Measurements from ENCODE around the gene SLC16A4. TPM values are rescaled to one million over a fixed set of nuclear protein-coding genes. Genes with fewer than 3 reads are reported as not detected.
A peak's percentile ranks its signal among the peaks of the same experiment; 100 is the strongest.

SLC16A4 gene
- total and polyA plus RNA-seq, 10 donors, result 1.5 to 6.9 (median 4.8) TPM

- intact Hi-C loops (cut with DNase I; ENCODE audit: low total_unique reads), result no loop called here
- Histone ChIP-seq H3K27me3 (replicated peaks in 1 of 7) (no peaks in the 10 kb centered on the region), H3K9me3 (no peaks in the 10 kb centered on the region), H3K4me1 (peaks cover 0 to 77% (median 18%) of the 10 kb centered on the region in 6 donors), H3K4me3 (no peak overlapping the region), H3K36me3 (peaks cover 0 to 66% (median 21%) of the 10 kb centered on the region in 6 donors), H3K27ac (no peak overlapping the region)
- TF ChIP-seq POLR2A (IDR thresholded peaks at IDR 0.05), result no peak
- TF ChIP-seq CTCF (IDR thresholded peaks at IDR 0.05 in 8 of 11, conservative IDR thresholded peaks at IDR 0.05 in 3 of 11), result no peak
- WGBS, 5 donors, result 51 to 83% (median 67%) methylated on average over 1 of the region's 1 CpG
- no peak for DNase-seq
These were observed 35.5 kb downstream of the SLC16A4 start for GRCh38 chr1:110355321-110355720.

DNA sequence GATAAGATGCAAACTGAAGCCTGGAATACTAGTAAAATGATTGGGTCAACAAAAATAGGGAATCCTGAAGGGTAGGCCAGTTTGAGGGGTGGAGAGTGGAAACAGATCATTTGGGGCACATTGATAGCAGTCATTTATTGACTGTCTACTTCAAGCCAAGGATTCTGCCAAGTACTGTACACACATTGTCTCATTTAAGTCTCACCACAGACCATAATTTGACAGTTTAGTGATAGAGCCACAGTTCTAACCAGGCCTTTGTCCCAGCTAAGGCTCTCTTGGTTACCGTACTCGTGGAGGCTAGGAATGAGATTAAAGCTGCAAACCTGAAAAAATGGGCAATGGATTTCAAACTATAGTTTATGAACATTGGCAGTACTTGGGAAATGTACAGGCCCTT is 40.5 kb downstream of the SLC16A4 start:
- 88 to 97% (median 93%) methylated on average over 2 of the region's 2 CpGs for WGBS, 5 donors
- Histone ChIP-seq H3K27ac (no peak overlapping the region), H3K4me3 (no peak overlapping the region), H3K4me1 (peaks cover 24 to 90% (median 66%) of the 10 kb centered on the region in 6 donors), H3K27me3 (replicated peaks in 1 of 7) (no peaks in the 10 kb centered on the region), H3K9me3 (no peaks in the 10 kb centered on the region), H3K36me3 (peaks cover 0 to 67% (median 23%) of the 10 kb centered on the region in 6 donors)
- no peak for DNase-seq
- intact Hi-C loops (cut with DNase I; ENCODE audit: low total_unique reads), result no loop called here
- no peak for TF ChIP-seq POLR2A (IDR thresholded peaks at IDR 0.05)
- no peak for TF ChIP-seq CTCF (IDR thresholded peaks at IDR 0.05 in 8 of 11, conservative IDR thresholded peaks at IDR 0.05 in 3 of 11)
- no peak for TF ChIP-seq POLR2AphosphoS5 (IDR thresholded peaks at IDR 0.05)

DNA sequence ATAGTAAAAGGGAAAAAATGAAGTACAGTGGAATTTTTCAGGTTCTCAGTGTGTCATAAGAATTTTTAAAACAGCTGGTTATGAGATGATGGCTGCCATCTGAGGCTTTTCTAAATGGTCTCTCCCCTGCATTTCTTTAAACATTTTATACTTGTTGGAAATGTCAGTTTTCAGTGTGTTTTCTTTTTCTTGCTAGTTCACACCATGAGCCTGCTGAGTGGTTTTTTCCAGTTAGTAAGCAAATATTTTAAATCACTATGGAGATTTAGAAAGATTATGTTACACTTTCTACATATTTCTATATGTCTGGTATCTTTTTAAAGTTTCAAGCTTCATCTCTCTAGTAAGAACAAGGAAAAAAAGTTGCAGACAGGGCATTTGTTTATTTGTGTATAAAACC is 42.1 kb downstream of the SLC16A4 start:
- peaks cover 34 to 98% (median 82%) of the 10 kb centered on the region in 6 donors for H3K4me1 ChIP-seq
- no peaks in the 10 kb centered on the region for H3K27me3 ChIP-seq (replicated peaks in 1 of 7)
- peak overlapping the region in 2 of 8 donors; percentile 28 to 29 for H3K27ac ChIP-seq
- no peak overlapping the region for H3K4me3 ChIP-seq
- no peaks in the 10 kb centered on the region for H3K9me3 ChIP-seq
- DNase-seq, result no peak
- H3K36me3 ChIP-seq, result peaks cover 0 to 78% (median 26%) of the 10 kb centered on the region in 6 donors
- intact Hi-C loops (cut with DNase I; ENCODE audit: low total_unique reads), result no loop called here
- TF ChIP-seq CTCF (IDR thresholded peaks at IDR 0.05 in 8 of 11, conservative IDR thresholded peaks at IDR 0.05 in 3 of 11) (no peak), POLR2AphosphoS5 (IDR thresholded peaks at IDR 0.05) (no peak), POLR2A (IDR thresholded peaks at IDR 0.05) (no peak)

- Histone ChIP-seq H3K27me3 (replicated peaks in 1 of 7) (no peaks in the 10 kb centered on the region), H3K36me3 (peaks cover 0 to 79% (median 27%) of the 10 kb centered on the region in 6 donors), H3K27ac (peak overlapping the region in 2 of 8 donors; percentile 1 to 28), H3K9me3 (no peaks in the 10 kb centered on the region), H3K4me1 (peaks cover 41 to 98% (median 89%) of the 10 kb centered on the region in 6 donors), H3K4me3 (no peak overlapping the region)
- no peak for TF ChIP-seq POLR2A (IDR thresholded peaks at IDR 0.05)
- WGBS, 5 donors, result 39 to 71% (median 49%) methylated on average over 2 of the region's 2 CpGs
- intact Hi-C loops (cut with DNase I; ENCODE audit: low total_unique reads), result no loop called here
- no peak for DNase-seq
These were observed 42.8 kb downstream of the SLC16A4 start for GRCh38 chr1:110348050-110348449.

Measured in spleen (tissue), 11 donors.